B cell (primary cell): ENCODE results near the gene FBXO24. TPM values are rescaled to one million over a fixed set of nuclear protein-coding genes. Genes with fewer than 3 reads are reported as not detected.

Experiments
- ATAC-seq: fragments of 200-7000 bp; cut with Tn5 transposase; one replicate; pipeline ENCODE4 v1.10.0; 2021; ENCODE audit warnings: low read depth, mild to moderate bottlenecking, moderate number of reproducible peaks, moderate library complexity
- CTCF ChIA-PET: fragments of 350-600 bp; sonication (Branson Sonifier 250); formaldehyde crosslinking; loops from one replicate; lab custom pipeline; 2021; ENCODE audit warnings: antibody characterized with exemption, inconsistent platforms; lab: Charles Lee
- POLR2A ChIA-PET: fragments of 350-600 bp; sonication (Branson Sonifier 250); formaldehyde crosslinking; loops from one replicate; lab custom pipeline; 2021; ENCODE audit warnings: antibody characterized with exemption; lab: Charles Lee
- DNase-seq: peaks from one replicate; pipeline ENCODE4 v3.0.0; 2013
- H2AFZ ChIP-seq: 2 replicates; pipeline ENCODE4 v1.6.1; 2012; ENCODE audit warnings: mild to moderate bottlenecking, low read depth, low read length; ENCODE audit not compliant: insufficient read depth, poor library complexity, severe bottlenecking
- H3K27ac ChIP-seq, 2 donors: 1 replicate in 1 of 2; 2 replicates in 1 of 2; pipeline ENCODE4 v1.5.1; 2012 to 2013; ENCODE audit warnings: low read length in 2 of 2, mild to moderate bottlenecking in 2 of 2, moderate library complexity in 1 of 2
- H3K27me3 ChIP-seq, 4 experiments: fragments of 200-600 bp in 1 of 4; sonication (generic) in 1 of 4; replicated peaks in 1 of 4; 1 replicate in 2 of 4; 2 replicates in 2 of 4; pipeline versions ENCODE4 v1.6.1 to v1.7.0; 2013 to 2016; ENCODE audit warnings: low read length in 3 of 4, mild to moderate bottlenecking in 2 of 4, mixed read lengths in 1 of 4, moderate library complexity in 1 of 4; ENCODE audit not compliant: insufficient read depth in 4 of 4, control insufficient read depth in 3 of 4; ENCODE audit errors: control extremely low read depth in 1 of 4
- H3K36me3 ChIP-seq, 2 experiments: replicated peaks in 1 of 2; 1 replicate in 1 of 2; 2 replicates in 1 of 2; pipeline versions ENCODE4 v1.6.1 to v1.7.1; 2013; ENCODE audit warnings: low read length in 1 of 2; ENCODE audit not compliant: insufficient read depth in 2 of 2, control insufficient read depth in 1 of 2; ENCODE audit errors: control extremely low read depth in 1 of 2, extremely low read depth in 1 of 2
- H3K4me1 ChIP-seq, 2 donors: fragments of 200-600 bp in 1 of 2; sonication (generic) in 1 of 2; 1 replicate in 1 of 2; 2 replicates in 1 of 2; pipeline versions ENCODE4 v1.5.1 to v1.6.1; 2013 to 2017; ENCODE audit warnings: low read length in 2 of 2; ENCODE audit not compliant: control insufficient read depth in 2 of 2, insufficient read depth in 2 of 2
- H3K4me2 ChIP-seq: replicated peaks from 2 replicates; pipeline ENCODE3; 2012; ENCODE audit warnings: mild to moderate bottlenecking, low read depth, low read length; ENCODE audit not compliant: poor library complexity, severe bottlenecking
- H3K4me3 ChIP-seq, 5 experiments: fragments of 200-600 bp in 1 of 5; sonication (generic) in 1 of 5; 1 replicate in 3 of 5; 2 replicates in 2 of 5; pipeline versions ENCODE4 v1.5.1 to v1.7.0; 2011 to 2016; ENCODE audit warnings: low read length in 4 of 5, mild to moderate bottlenecking in 4 of 5, low read depth in 2 of 5, control low read depth in 1 of 5, moderate library complexity in 1 of 5; ENCODE audit not compliant: insufficient read depth in 1 of 5; ENCODE audit errors: control extremely low read depth in 1 of 5, extremely low read depth in 1 of 5
- H3K79me2 ChIP-seq: fragments of 200-600 bp; sonication (generic); one replicate; pipeline ENCODE4 v1.6.0; 2016; ENCODE audit warnings: low read length; ENCODE audit not compliant: control insufficient read depth, insufficient read depth
- H3K9ac ChIP-seq: fragments of 200-600 bp; sonication (generic); 2 replicates; pipeline ENCODE4 v1.6.1; 2017; ENCODE audit warnings: mild to moderate bottlenecking, low read length, moderate library complexity
- H3K9me3 ChIP-seq, 3 donors: one replicate each; pipeline versions ENCODE4 v1.6.1 to v1.7.1; 2013; ENCODE audit warnings: low read length in 2 of 3; ENCODE audit not compliant: control insufficient read depth in 2 of 3, insufficient read depth in 1 of 3; ENCODE audit errors: control extremely low read depth in 1 of 3
- H4K20me1 ChIP-seq: 2 replicates; pipeline ENCODE4 v1.6.0; 2012; ENCODE audit warnings: mild to moderate bottlenecking, low read length; ENCODE audit not compliant: insufficient read depth, control insufficient read depth, poor library complexity, severe bottlenecking
- H3K27ac Mint-ChIP-seq: one replicate; pipeline ENCODE4 v1.8.0; 2021; ENCODE audit warnings: mixed read lengths
- H3K27me3 Mint-ChIP-seq: one replicate; pipeline ENCODE4 v1.8.0; 2021; ENCODE audit warnings: mixed read lengths
- H3K4me1 Mint-ChIP-seq: one replicate; pipeline ENCODE4 v1.8.0; 2021; ENCODE audit warnings: mixed read lengths
- H3K4me3 Mint-ChIP-seq: one replicate; pipeline ENCODE4 v1.8.0; 2021; ENCODE audit warnings: mixed read lengths
- H3K9me3 Mint-ChIP-seq: one replicate; pipeline ENCODE4 v1.8.0; 2022; ENCODE audit warnings: mixed read lengths; ENCODE audit not compliant: insufficient read depth
- EZH2 ChIP-seq: IDR thresholded peaks from 2 replicates; pipeline ENCODE4 v1.6.1; 2012; ENCODE audit warnings: borderline replicate concordance, low read depth, mild to moderate bottlenecking, moderate library complexity, low read length; ENCODE audit not compliant: insufficient read depth, poor library complexity, severe bottlenecking
- WGBS: methylation state at CpG from one replicate; pipeline ENCODE4 v1.1.5; 2013; ENCODE audit warnings: missing lambda C conversion rate; ENCODE audit not compliant: insufficient coverage; 5-methylcytosine and 5-hydroxymethylcytosine counted together
- intact Hi-C: fragments of 100-400 bp; cut with micrococcal nuclease; formaldehyde crosslinking; loops from one replicate; pipeline ENCODE4 v1.10.0; 2022
- polyA plus RNA-seq: library from polyadenylated mRNA; depleted of rRNA; stranded (reverse); fragments of >200 nt; gene quantifications from 2 replicates; pipeline ENCODE4 v1.2.3, GENCODE V29; 2012
- total RNA-seq, 2 donors: library from RNA; stranded (reverse); fragments of 120-200 nt in 1 of 2; gene quantifications; 1 replicate in 1 of 2; 2 replicates in 1 of 2; pipeline versions ENCODE4 v1.2.3 to v1.2.4, GENCODE V29; 2013 to 2022
- TF ChIP-seq, protein P1 (sequence below): fragments of 200-600 bp; IDR thresholded peaks from one replicate; pipeline ENCODE4 v1.8.0; 2022; ENCODE audit warnings: antibody characterized with exemption, mild to moderate bottlenecking

FBXO24 gene
- total and polyA plus RNA-seq, 2 donors (not counting 1 experiment from before 2014, with no cell fraction given), result 1.2 to 1.6 TPM

DNA sequence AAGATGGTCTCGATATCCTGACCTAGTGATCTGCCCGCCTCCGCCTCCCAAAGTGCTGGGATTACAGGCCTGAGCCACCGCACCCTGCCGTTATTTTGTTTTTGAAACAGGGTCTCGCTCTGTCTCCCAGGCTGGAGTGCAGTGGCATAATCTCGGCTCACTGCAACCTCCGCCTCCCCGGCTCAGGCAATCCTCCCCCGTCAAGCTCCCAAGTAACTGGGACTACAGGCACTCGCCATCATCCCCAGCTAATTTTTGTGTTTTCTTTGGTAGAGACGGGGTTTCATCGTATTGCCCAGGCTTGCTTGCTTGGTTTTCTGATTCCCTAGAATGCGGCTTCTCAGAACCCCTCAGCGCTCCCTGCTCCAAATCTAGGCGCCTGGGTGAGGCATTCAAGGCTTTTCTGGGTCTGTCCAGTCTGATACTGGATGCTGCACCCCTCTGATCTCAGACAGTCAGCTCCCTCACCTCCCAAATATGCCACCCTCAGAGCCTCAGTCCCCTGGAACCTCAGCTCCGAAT is 53.9 kb downstream of the FBXO24 start:
- H3K27ac Mint-ChIP-seq, result no peak overlapping the region
- intact Hi-C loops, result no loop called here
- Histone ChIP-seq H3K9ac (no peak overlapping the region), H3K27ac (no peak overlapping the region), H3K4me3 (no peak overlapping the region), H3K27me3 (peaks cover 0 to 9% (median 2%) of the 10 kb centered on the region in 4 experiments), H4K20me1 (no peaks in the 10 kb centered on the region), H3K9me3 (peaks cover 0 to 9% (median 0%) of the 10 kb centered on the region in 3 donors), H2AFZ (no peak overlapping the region), H3K4me1 (peaks cover 4 to 10% of the 10 kb centered on the region in 2 donors), H3K4me2 (no peak overlapping the region), H3K79me2 (no peaks in the 10 kb centered on the region), H3K36me3 (no peaks in the 10 kb centered on the region)
- CTCF ChIA-PET, result no interaction called here
- no peaks in the 10 kb centered on the region for H3K9me3 Mint-ChIP-seq
- 95% methylated on average over 16 of the region's 17 CpGs for WGBS
- H3K4me3 Mint-ChIP-seq, result no peak overlapping the region
- DNase-seq (no peak), ATAC-seq (no peak)
- peaks cover under 1% of the 10 kb centered on the region for H3K27me3 Mint-ChIP-seq
- POLR2A ChIA-PET, result no interaction called here
- peaks cover 8% of the 10 kb centered on the region for H3K4me1 Mint-ChIP-seq
- TF ChIP-seq, protein P1, sequence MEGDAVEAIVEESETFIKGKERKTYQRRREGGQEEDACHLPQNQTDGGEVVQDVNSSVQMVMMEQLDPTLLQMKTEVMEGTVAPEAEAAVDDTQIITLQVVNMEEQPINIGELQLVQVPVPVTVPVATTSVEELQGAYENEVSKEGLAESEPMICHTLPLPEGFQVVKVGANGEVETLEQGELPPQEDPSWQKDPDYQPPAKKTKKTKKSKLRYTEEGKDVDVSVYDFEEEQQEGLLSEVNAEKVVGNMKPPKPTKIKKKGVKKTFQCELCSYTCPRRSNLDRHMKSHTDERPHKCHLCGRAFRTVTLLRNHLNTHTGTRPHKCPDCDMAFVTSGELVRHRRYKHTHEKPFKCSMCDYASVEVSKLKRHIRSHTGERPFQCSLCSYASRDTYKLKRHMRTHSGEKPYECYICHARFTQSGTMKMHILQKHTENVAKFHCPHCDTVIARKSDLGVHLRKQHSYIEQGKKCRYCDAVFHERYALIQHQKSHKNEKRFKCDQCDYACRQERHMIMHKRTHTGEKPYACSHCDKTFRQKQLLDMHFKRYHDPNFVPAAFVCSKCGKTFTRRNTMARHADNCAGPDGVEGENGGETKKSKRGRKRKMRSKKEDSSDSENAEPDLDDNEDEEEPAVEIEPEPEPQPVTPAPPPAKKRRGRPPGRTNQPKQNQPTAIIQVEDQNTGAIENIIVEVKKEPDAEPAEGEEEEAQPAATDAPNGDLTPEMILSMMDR, result no peak
- no peak for TF ChIP-seq EZH2

DNA sequence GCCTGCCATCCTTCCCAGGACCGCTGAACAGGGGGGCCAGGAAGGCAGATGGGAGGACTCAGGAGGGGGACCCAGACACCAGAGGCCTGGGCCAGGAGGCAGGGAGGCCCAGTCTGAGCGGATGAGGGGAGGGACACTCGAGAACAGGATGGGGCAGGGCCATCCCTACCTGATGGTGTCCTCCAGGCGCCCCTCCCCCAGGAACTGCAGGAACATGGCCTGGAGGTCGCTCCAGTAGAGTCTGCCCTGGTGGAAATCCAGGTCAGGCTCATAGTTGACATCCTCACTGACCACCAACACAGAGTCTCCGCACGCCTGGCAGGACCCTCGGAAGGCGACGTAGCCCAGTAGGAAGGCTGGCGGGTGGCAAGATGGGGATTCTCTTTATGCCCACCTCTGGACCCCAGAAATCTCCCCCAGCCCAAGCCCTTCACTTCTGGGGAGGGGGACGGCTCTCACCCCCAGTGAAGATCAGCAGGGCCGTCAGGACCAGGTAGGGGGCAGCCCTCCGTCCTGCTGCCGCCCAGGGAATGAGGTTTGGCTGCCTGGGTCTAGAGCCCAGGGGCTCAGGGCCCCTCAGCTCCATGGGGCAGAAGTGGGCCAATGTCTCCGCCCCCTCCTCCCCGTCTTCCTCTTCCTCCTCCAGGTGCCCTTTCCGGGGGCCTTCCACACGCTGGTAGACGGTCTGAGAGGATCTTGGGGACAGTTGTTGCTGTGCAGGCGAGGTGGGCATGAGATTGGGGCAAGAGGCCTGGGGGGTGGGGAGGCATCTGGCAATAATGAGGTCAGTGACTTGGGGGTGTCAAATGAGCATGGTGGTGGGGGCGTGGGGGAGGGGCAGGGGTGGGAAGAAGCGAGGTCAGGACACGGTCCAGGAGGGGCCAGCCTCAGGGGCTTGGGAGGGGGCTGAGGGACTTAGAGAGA is 54.7 kb downstream of the FBXO24 start:
- Histone ChIP-seq H3K4me3 (no peak overlapping the region), H2AFZ (no peak overlapping the region), H4K20me1 (no peaks in the 10 kb centered on the region), H3K9me3 (peaks cover 0 to 9% (median 0%) of the 10 kb centered on the region in 3 donors), H3K4me2 (no peak overlapping the region), H3K79me2 (no peaks in the 10 kb centered on the region), H3K27me3 (peaks cover 0 to 10% (median 2%) of the 10 kb centered on the region in 4 experiments), H3K27ac (no peak overlapping the region), H3K9ac (no peak overlapping the region), H3K36me3 (no peaks in the 10 kb centered on the region), H3K4me1 (peaks cover 4 to 10% of the 10 kb centered on the region in 2 donors)
- Mint-ChIP-seq H3K27me3 (peaks cover 5% of the 10 kb centered on the region), H3K9me3 (no peaks in the 10 kb centered on the region), H3K27ac (no peak overlapping the region), H3K4me3 (no peak overlapping the region), H3K4me1 (peaks cover 8% of the 10 kb centered on the region)
- DNase-seq (no peak), ATAC-seq (no peak)
- intact Hi-C loops, result no loop called here
- no peak for TF ChIP-seq EZH2
- TF ChIP-seq, protein P1, result no peak
- CTCF ChIA-PET, result no interaction called here
- WGBS, result 93% methylated on average over 12 of the region's 24 CpGs
- POLR2A ChIA-PET, result no interaction called here
